Left lung (tissue), 10 donors: ENCODE measurements around the gene SEMA6A. TPM values are rescaled to one million over a fixed set of nuclear protein-coding genes. Genes with fewer than 3 reads are reported as not detected.
A peak's percentile ranks its signal among the peaks of the same experiment; 100 is the strongest.

Experiments used
- ATAC-seq: fragments of 200-7000 bp; cut with Tn5 transposase; one replicate; pipeline ENCODE4 v1.9.1; 2020; ENCODE audit warnings: moderate library complexity
- DNase-seq, 4 donors: peaks; one replicate each; pipeline ENCODE4 v3.0.0-alpha.2; 2013 to 2020
- H3K27ac ChIP-seq, 2 donors: fragments of 200-600 bp; sonication (generic) in 1 of 2; one replicate each; pipeline versions ENCODE4 v1.5.0 to v1.8.0; 2020 to 2021
- H3K27me3 ChIP-seq, 2 donors: fragments of 200-600 bp; sonication (generic) in 1 of 2; one replicate each; pipeline versions ENCODE4 v1.5.0 to v1.8.0; 2020 to 2021
- H3K36me3 ChIP-seq, 2 donors: fragments of 200-600 bp; sonication (generic) in 1 of 2; one replicate each; pipeline versions ENCODE4 v1.5.0 to v1.8.0; 2020 to 2021
- H3K4me1 ChIP-seq, 2 donors: fragments of 200-600 bp; one replicate each; pipeline ENCODE4 v1.8.0; 2021
- H3K4me3 ChIP-seq, 2 donors: fragments of 200-600 bp; sonication (generic) in 1 of 2; one replicate each; pipeline versions ENCODE4 v1.5.0 to v1.8.0; 2020 to 2021; ENCODE audit warnings: mild to moderate bottlenecking in 1 of 2
- H3K9me3 ChIP-seq, 2 donors: fragments of 200-600 bp; sonication (generic) in 1 of 2; one replicate each; pipeline versions ENCODE4 v1.5.0 to v1.8.0; 2020 to 2021
- CTCF ChIP-seq, 2 donors: fragments of 200-600 bp; sonication (generic) in 1 of 2; IDR thresholded peaks; one replicate each; pipeline versions ENCODE4 v1.5.0 to v1.8.0; 2021; ENCODE audit warnings: antibody characterized with exemption in 2 of 2
- intact Hi-C, 2 donors: fragments of 100-400 bp; cut with DNase I; formaldehyde crosslinking; loops; one replicate each; pipeline versions ENCODE4 v1.11.2 to v1.14.2; 2022
- polyA plus RNA-seq, 6 donors: library from polyadenylated mRNA; unstranded; fragments of 120-200 nt; gene quantifications; one replicate each; pipeline ENCODE4 v1.2.1, GENCODE V29; 2013; ENCODE audit not compliant: insufficient read length in 6 of 6
- total RNA-seq, 2 donors: library from RNA; stranded (reverse); fragmentation: NEBNext Ultra II Directional; extraction: Animal tissue kit (Norgen Biotek cat#: 25700); gene quantifications; one replicate each; pipeline ENCODE4 v1.2.1, GENCODE V29; 2021
- donor health status: DM: no; HTN: yes; CAD: no.
- donor health status: DM: no; HTN: no; CAD: no.

Gene SEMA6A
- total and polyA plus RNA-seq, 8 donors: 15.3 to 45.8 (median 39.6) TPM

DNA sequence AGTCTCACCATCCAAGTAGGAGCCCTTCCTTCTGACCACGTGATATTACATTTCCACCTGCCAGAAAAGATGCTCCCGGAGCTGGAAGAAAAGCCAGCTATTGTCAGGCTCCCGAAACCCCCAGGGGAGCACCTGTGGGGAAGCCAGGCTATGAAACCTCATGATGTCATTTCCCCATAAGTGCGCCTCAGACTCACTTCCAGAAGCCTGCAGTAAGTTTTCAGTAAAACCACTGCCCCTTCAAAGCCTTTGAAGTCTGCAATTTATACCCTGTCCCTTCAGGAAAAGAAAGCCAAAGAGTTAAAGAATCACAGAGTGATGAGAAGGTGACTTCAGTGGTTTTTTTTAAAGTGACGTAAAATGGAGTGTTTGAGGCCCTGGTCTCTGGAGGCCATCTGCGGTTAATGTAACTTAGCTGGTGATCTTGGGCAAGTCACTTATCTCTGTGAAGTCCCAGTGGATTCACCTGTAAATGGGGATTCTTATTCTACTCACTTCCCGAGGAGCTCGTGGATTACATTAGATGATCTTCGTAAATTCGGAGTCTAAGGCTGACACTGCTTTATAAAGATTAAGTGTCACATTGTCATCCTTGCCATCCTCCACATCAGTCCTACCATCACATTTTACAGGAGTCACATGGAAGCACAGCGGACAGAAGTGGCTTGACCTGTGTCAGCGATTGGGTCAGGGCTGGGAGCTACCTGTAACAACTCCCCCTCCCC, 2.6 kb upstream of the SEMA6A start:
- Histone ChIP-seq H3K27ac (no peak overlapping the region), H3K36me3 (no peaks in the 10 kb centered on the region), H3K4me3 (no peak overlapping the region), H3K4me1 (peaks cover 13 to 37% of the 10 kb centered on the region in 2 donors), H3K9me3 (no peaks in the 10 kb centered on the region), H3K27me3 (peaks cover 28 to 62% of the 10 kb centered on the region in 2 donors)
- intact Hi-C loops: no loop called here
- DNase-seq (no peak), ATAC-seq (no peak)
- no peak for TF ChIP-seq CTCF (IDR thresholded peaks at IDR 0.05)

- Histone ChIP-seq H3K4me3 (peak overlapping the region; percentile 45 to 51), H3K4me1 (peaks cover 13 to 41% of the 10 kb centered on the region in 2 donors), H3K9me3 (no peaks in the 10 kb centered on the region), H3K27me3 (peaks cover 37 to 73% of the 10 kb centered on the region in 2 donors), H3K36me3 (no peaks in the 10 kb centered on the region), H3K27ac (no peak overlapping the region)
- DNase-seq (peak in 3 of 4 donors; percentile 41 to 87 (median 68)), ATAC-seq (peak; percentile 75)
- TF ChIP-seq CTCF (IDR thresholded peaks at IDR 0.05): peak; percentile 46 to 81
- intact Hi-C loops: no loop called here
Measured at GRCh38 chr5:116576053-116576713, 1.6 kb upstream of the SEMA6A start.

GRCh38 chr5:116575326-116576052, 866 bp upstream of the SEMA6A start:
- peak overlapping the region; percentile 45 to 51 for H3K4me3 ChIP-seq
- no peaks in the 10 kb centered on the region for H3K9me3 ChIP-seq
- H3K27me3 ChIP-seq: peaks cover 41 to 80% of the 10 kb centered on the region in 2 donors
- ATAC-seq (peak; percentile 11), DNase-seq (peak in 2 of 4 donors; percentile 50 to 60)
- peak overlapping the region in 1 of 2 donors; percentile 78 for H3K27ac ChIP-seq
- no peaks in the 10 kb centered on the region for H3K36me3 ChIP-seq
- H3K4me1 ChIP-seq: peaks cover 13 to 41% of the 10 kb centered on the region in 2 donors
- no peak for TF ChIP-seq CTCF (IDR thresholded peaks at IDR 0.05)
- intact Hi-C loops: no loop called here

DNA sequence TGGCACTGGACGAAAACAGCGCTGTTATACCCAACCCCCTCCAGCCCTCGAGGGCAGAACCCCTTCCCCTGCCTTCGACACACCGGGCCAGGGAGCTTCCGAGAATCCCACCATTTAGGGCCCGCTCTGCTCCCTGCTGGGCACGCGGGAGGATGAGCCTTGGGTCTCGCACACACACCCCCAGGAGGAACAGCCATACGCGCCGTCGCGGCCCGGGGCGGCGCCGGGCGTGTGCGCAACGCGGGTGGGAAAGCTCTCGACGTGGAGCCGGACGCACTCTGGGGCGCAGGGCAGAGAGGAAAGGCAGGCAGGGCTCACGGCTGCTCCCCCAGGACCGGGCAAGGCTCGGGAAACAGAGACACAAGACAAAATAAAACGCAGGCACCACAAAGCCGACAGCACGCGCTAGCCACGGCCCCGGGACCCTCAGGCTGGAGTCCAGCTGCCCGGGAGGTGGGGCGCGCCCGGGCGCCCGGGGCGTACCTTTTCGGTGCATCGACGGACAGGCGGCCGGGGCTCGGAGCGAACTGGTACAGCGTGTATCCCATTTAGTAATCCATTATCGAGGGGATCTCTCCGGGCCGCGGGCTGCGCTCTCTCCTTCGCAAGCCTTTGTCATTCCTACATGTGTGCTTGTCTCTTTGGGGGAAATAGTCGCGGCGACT, 789 bp downstream of the SEMA6A start:
- H3K9me3 ChIP-seq: no peaks in the 10 kb centered on the region
- H3K4me1 ChIP-seq: peaks cover 13 to 41% of the 10 kb centered on the region in 2 donors
- H3K36me3 ChIP-seq: no peaks in the 10 kb centered on the region
- H3K4me3 ChIP-seq: peak overlapping the region; percentile 45 to 51
- peak overlapping the region; percentile 53 to 78 for H3K27ac ChIP-seq
- no peak for TF ChIP-seq CTCF (IDR thresholded peaks at IDR 0.05)
- no peak for ATAC-seq
- DNase-seq: peak in 3 of 4 donors; percentile 35 to 78 (median 37)
- intact Hi-C loops: no loop called here
- H3K27me3 ChIP-seq: peaks cover 41 to 94% of the 10 kb centered on the region in 2 donors
